HCT116 (cell line): ENCODE measurements around the gene DLEC1.

Experiments
- CTCF ChIP-seq, 3 experiments: fragments of 200-600 bp in 1 of 3; sonication (generic) in 1 of 3; IDR thresholded peaks in 2 of 3; conservative IDR thresholded peaks in 1 of 3; 2 replicates each; pipeline ENCODE4 v1.5.1; 2012 to 2017; ENCODE audit warnings: low read depth in 2 of 3, low read length in 2 of 3, antibody characterized with exemption in 1 of 3, borderline replicate concordance in 1 of 3, control low read depth in 1 of 3, mild to moderate bottlenecking in 1 of 3, mixed read lengths in 1 of 3, mixed run types in 1 of 3, moderate library complexity in 1 of 3; ENCODE audit not compliant: insufficient read depth in 1 of 3
- EZH2 ChIP-seq: fragments of 200-600 bp; sonication (generic); IDR thresholded peaks from 2 replicates; pipeline ENCODE4 v1.6.1; 2017; ENCODE audit warnings: antibody characterized with exemption, mixed run types
- POLR2A ChIP-seq: IDR thresholded peaks from 2 replicates; pipeline ENCODE4 v1.7.0; 2011; ENCODE audit warnings: borderline replicate concordance; ENCODE audit not compliant: insufficient read depth, insufficient read length; ENCODE audit errors: extremely low read depth
- REST ChIP-seq: IDR thresholded peaks from 2 replicates; pipeline ENCODE4 v1.6.1; 2012; ENCODE audit warnings: low read depth

GRCh38 chr3:38149708-38150107, 110.7 kb downstream of the DLEC1 start:
- TF ChIP-seq POLR2A (no peak), CTCF (IDR thresholded peaks at IDR 0.05 in 2 of 3, conservative IDR thresholded peaks at IDR 0.05 in 1 of 3; ENCODE audit: borderline replicate concordance in 1 of 3, insufficient read depth in 1 of 3, low read depth in 2 of 3, low read length in 2 of 3) (no peak), REST (no peak), EZH2 (no peak)
